DOHH2 (cell line): ENCODE data around the gene DOCK9.

Source experiments
- EZH2phosphoT487 ChIP-seq: fragments of 200-600 bp; sonication (generic); IDR thresholded peaks from 2 replicates; pipeline ENCODE4 v1.6.1; 2017; ENCODE audit warnings: borderline replicate concordance, mild to moderate bottlenecking, antibody characterized with exemption, low read length, moderate library complexity, mixed read lengths
- TF ChIP-seq, protein P1 (sequence below): fragments of 200-600 bp; sonication (generic); IDR thresholded peaks from one replicate; pipeline ENCODE4 v1.5.1; 2014; ENCODE audit warnings: antibody characterized with exemption, mild to moderate bottlenecking, low read depth, low read length; ENCODE audit not compliant: poor library complexity, severe bottlenecking

DNA sequence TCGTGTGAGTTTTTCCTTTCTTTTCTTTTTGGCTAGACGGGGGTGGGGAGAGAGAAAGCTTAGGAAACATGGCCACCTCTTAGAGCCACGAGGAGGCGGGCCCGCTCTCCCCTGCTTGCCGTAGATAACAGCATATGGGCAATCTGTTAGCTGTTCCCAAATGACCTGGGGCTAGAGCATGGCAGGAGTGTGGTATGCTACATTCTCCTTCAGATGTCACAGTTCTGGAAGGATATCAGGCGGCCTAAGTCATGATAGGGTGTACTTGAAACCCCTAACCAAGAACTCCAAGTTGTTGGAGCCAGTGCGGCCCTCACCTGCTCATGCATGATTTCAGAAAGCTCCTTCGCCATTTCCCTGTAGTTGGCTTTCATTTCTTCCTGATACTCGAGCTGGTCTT lies 181.1 kb downstream of the DOCK9 start:
- TF ChIP-seq, protein P1, sequence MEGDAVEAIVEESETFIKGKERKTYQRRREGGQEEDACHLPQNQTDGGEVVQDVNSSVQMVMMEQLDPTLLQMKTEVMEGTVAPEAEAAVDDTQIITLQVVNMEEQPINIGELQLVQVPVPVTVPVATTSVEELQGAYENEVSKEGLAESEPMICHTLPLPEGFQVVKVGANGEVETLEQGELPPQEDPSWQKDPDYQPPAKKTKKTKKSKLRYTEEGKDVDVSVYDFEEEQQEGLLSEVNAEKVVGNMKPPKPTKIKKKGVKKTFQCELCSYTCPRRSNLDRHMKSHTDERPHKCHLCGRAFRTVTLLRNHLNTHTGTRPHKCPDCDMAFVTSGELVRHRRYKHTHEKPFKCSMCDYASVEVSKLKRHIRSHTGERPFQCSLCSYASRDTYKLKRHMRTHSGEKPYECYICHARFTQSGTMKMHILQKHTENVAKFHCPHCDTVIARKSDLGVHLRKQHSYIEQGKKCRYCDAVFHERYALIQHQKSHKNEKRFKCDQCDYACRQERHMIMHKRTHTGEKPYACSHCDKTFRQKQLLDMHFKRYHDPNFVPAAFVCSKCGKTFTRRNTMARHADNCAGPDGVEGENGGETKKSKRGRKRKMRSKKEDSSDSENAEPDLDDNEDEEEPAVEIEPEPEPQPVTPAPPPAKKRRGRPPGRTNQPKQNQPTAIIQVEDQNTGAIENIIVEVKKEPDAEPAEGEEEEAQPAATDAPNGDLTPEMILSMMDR, result no peak
- TF ChIP-seq EZH2phosphoT487, result no peak
